Kidney epithelial cell (primary cell): ENCODE results near the gene TBC1D22A. TPM values are rescaled to one million over a fixed set of nuclear protein-coding genes. Genes with fewer than 3 reads are reported as not detected.

Experiments
- DNase-seq: peaks from one replicate; pipeline ENCODE4 v3.0.0-alpha.2; 2010; ENCODE audit warnings: low read depth
- H3K27me3 ChIP-seq: 2 replicates; pipeline ENCODE4 v1.6.0; 2011; ENCODE audit warnings: low read length; ENCODE audit not compliant: control insufficient read depth, insufficient read depth
- H3K36me3 ChIP-seq: 2 replicates; pipeline ENCODE4 v1.5.1; 2011; ENCODE audit warnings: low read length; ENCODE audit not compliant: control insufficient read depth, insufficient read depth
- H3K4me3 ChIP-seq: 2 replicates; pipeline ENCODE4 v1.5.1; 2011; ENCODE audit warnings: low read depth, mild to moderate bottlenecking, control low read depth, low read length
- CTCF ChIP-seq: IDR thresholded peaks from 2 replicates; pipeline ENCODE4 v1.5.1; 2011; ENCODE audit warnings: mild to moderate bottlenecking, moderate library complexity, low read length, control low read depth, inconsistent platforms; ENCODE audit not compliant: insufficient read depth, poor library complexity, severe bottlenecking
- total RNA-seq: library from RNA; depleted of rRNA; stranded (reverse); fragments of >200 nt; gene quantifications from 2 replicates; pipeline ENCODE4 v1.2.3, GENCODE V29; 2015

TBC1D22A gene
- total RNA-seq, 1 donor from 2014 or later, result 25.7 TPM

GRCh38 chr22:47050401-47051051, 288.1 kb downstream of the TBC1D22A start:
- Histone ChIP-seq H3K27me3 (no peaks in the 10 kb centered on the region), H3K36me3 (no peaks in the 10 kb centered on the region), H3K4me3 (no peak overlapping the region)
- no peak for DNase-seq
- TF ChIP-seq CTCF, result no peak

DNA sequence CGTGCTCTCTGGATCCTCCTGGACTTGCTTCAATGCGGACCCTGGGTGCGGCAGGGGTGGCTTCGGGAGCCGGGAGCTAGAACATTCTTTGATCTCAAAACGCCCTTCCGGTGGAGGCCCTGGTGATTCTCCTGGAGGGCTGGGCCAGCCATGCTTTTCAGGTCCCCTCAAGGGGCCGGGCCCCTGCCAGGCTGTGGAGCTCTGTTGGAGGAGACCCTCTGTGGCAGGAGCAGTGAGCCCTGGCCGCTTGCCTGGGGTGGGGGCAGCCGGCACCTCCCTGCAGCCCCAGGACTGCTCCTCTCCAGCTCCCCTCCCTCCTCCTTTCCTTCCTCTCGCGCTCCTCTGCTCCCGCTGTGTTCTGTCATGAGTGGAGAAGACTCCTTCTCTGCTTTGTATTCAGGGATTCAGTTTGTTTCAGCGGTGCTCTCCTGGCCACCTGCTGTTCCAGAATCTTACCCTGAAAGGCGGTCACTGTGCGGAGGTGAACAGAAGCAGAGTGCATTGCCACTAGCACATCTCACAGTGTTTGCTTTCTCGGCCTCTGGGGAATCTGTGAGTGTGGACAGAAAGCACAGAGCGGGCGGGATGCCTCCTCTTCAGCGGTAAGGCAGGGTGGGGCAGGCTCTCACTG, 289.1 kb downstream of the TBC1D22A start:
- H3K36me3 ChIP-seq, result no peaks in the 10 kb centered on the region
- no peak for DNase-seq
- no peak for TF ChIP-seq CTCF
- no peaks in the 10 kb centered on the region for H3K27me3 ChIP-seq
- no peak overlapping the region for H3K4me3 ChIP-seq

DNA sequence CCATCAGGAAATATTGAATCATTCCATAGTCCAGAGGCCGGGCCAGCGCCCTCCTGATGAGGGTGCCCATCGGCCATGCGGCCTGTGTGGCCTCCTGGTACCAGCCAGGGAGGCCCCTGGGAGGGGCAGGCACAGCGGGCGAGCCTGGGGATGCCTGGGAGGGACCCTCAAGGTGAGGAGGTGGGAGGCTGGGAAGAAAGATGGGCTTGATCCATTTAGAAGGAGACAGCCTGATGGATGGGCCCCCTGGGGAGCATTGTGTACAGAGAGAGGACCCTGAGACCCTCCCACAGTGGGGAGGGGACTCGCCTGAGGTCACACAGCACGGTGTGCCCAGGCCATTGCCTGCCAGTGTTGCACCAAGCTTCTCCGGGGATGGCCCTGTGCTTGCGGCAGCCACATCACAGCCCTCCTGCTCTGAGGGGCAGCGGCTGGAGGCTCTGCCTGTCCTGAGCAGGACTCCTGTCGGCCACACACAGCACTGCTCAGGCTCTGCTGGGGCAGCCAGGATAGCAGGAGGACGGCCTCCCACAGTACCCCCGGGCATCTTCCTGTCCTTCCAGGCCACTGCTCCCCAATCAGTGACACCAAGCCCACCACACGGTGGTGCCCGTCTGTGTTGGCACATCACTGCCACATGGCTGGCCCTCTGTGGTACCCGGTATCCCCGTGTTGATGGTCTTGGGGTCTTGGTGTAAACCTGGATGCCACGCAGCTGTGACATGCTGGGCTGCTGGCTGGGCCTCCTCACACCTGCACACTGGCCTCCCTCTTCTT, 290.0 kb downstream of the TBC1D22A start:
- H3K36me3 ChIP-seq, result no peaks in the 10 kb centered on the region
- no peak overlapping the region for H3K4me3 ChIP-seq
- TF ChIP-seq CTCF, result no peak
- DNase-seq, result no peak
- H3K27me3 ChIP-seq, result no peaks in the 10 kb centered on the region

GRCh38 chr22:47053013-47053725, 290.7 kb downstream of the TBC1D22A start:
- no peak for TF ChIP-seq CTCF
- Histone ChIP-seq H3K27me3 (no peaks in the 10 kb centered on the region), H3K4me3 (no peak overlapping the region), H3K36me3 (no peaks in the 10 kb centered on the region)
- no peak for DNase-seq

- Histone ChIP-seq H3K4me3 (no peak overlapping the region), H3K36me3 (no peaks in the 10 kb centered on the region), H3K27me3 (no peaks in the 10 kb centered on the region)
- no peak for DNase-seq
- no peak for TF ChIP-seq CTCF
These were observed 291.3 kb downstream of the TBC1D22A start for GRCh38 chr22:47053726-47054141.
